K562 (cell line): ENCODE results near the gene LRP2BP. TPM values are rescaled to one million over a fixed set of nuclear protein-coding genes. Genes with fewer than 3 reads are reported as not detected.

Experiments
- C11orf30 ChIP-seq: fragments of 450-650 bp; IDR thresholded peaks from 2 replicates; pipeline ENCODE4 v1.6.1; 2016; ENCODE audit warnings: low read depth, mild to moderate bottlenecking
- CBX3 ChIP-seq, 2 experiments: IDR thresholded peaks; 1 replicate in 1 of 2; 2 replicates in 1 of 2; pipeline ENCODE4 v1.6.1; 2012; ENCODE audit warnings: inconsistent platforms in 2 of 2, low read length in 2 of 2, borderline replicate concordance in 1 of 2, control low read depth in 1 of 2
- CGGBP1 ChIP-seq: fragments of 250-450 bp; sonication (Bioruptor Pico); IDR thresholded peaks from 2 replicates; pipeline ENCODE4 v1.9.0; 2021; ENCODE audit warnings: mild to moderate bottlenecking
- ELK3 ChIP-seq: fragments of 450-650 bp; formaldehyde crosslinking; IDR thresholded peaks from 2 replicates; pipeline ENCODE4 v1.4.0; 2020; ENCODE audit warnings: mild to moderate bottlenecking
- GABPB2 ChIP-seq: fragments of 250-450 bp; sonication (Bioruptor Pico); conservative IDR thresholded peaks from 2 replicates; pipeline ENCODE4 v1.5.1; 2021; ENCODE audit warnings: mild to moderate bottlenecking
- HMBOX1 ChIP-seq: sonication (generic); IDR thresholded peaks from 2 replicates; pipeline ENCODE4 v1.6.1; 2016
- POLR3G ChIP-seq: IDR thresholded peaks from 2 replicates; pipeline ENCODE4 v1.6.1; 2011; ENCODE audit not compliant: insufficient read length, insufficient replicate concordance; ENCODE audit errors: extremely low read depth
- TCFL5 ChIP-seq: fragments of 250-450 bp; sonication (Bioruptor Pico); conservative IDR thresholded peaks from 2 replicates; pipeline ENCODE4 v1.6.1; 2021; ENCODE audit warnings: mild to moderate bottlenecking, moderate library complexity, matching md5 sums
- TGIF2 ChIP-seq: sonication (generic); formaldehyde crosslinking; IDR thresholded peaks from 2 replicates; pipeline ENCODE4 v1.8.1; 2022; ENCODE audit warnings: mild to moderate bottlenecking, missing genetic modification reagents, moderate library complexity
- ZBTB49 ChIP-seq: sonication (generic); formaldehyde crosslinking; IDR thresholded peaks from 2 replicates; pipeline ENCODE4 v1.8.0; 2022; ENCODE audit warnings: missing genetic modification reagents, mild to moderate bottlenecking, borderline replicate concordance
- ZNF212 ChIP-seq: fragments of 450-650 bp; formaldehyde crosslinking; IDR thresholded peaks from 2 replicates; pipeline ENCODE4 v1.4.0; 2020; ENCODE audit warnings: mild to moderate bottlenecking
- ZNF23 ChIP-seq: fragments of 250-450 bp; sonication (Bioruptor Pico); IDR thresholded peaks from 2 replicates; pipeline ENCODE4 v1.4.0; 2020; ENCODE audit warnings: mild to moderate bottlenecking
- ZNF551 ChIP-seq: fragments of 250-450 bp; sonication (Bioruptor Pico); IDR thresholded peaks from 2 replicates; pipeline ENCODE4 v1.5.0; 2021; ENCODE audit warnings: mild to moderate bottlenecking, moderate library complexity
- ZSCAN29 ChIP-seq: fragments of 450-650 bp; IDR thresholded peaks from 2 replicates; pipeline ENCODE4 v1.6.1; 2017
- polyA plus RNA-seq, 8 experiments: library from polyadenylated mRNA; depleted of rRNA in 4 of 8; stranded (reverse) in 5 of 8; unstranded in 3 of 8; fragments of >200 nt; fragmentation: Nextera tagmentation in 2 of 8; fragmentation: Illumina TruSeq in 1 of 8; extraction: Ambion mirVana in 2 of 8; extraction: Trizol in 1 of 8; gene quantifications; 2 replicates each; pipeline versions ENCODE4 v1.2.1 to v1.2.3, GENCODE V29; 2011 to 2014; ENCODE audit warnings: inconsistent platforms in 1 of 8, missing spikeins in 1 of 8
- total RNA-seq, 7 experiments: library from RNA; depleted of rRNA in 6 of 7; stranded (reverse); fragments of >200 nt in 6 of 7; fragmentation: Illumina TruSeq in 2 of 7; extraction: Trizol in 2 of 7; gene quantifications; 2 replicates each; pipeline versions ENCODE4 v1.2.1 to v1.2.3, GENCODE V29; 2011 to 2021; ENCODE audit warnings: low replicate concordance in 1 of 7
- TF ChIP-seq, protein P1 (sequence below): fragments of 450-650 bp; formaldehyde crosslinking; conservative IDR thresholded peaks from 2 replicates; pipeline ENCODE4 v1.4.0; 2022; ENCODE audit warnings: mild to moderate bottlenecking, missing genetic modification characterization
- TF ChIP-seq, protein P2 (sequence below): fragments of 200-800 bp; sonication (Bioruptor generic); IDR thresholded peaks from 2 replicates; pipeline ENCODE4 v1.6.1; 2016; ENCODE audit warnings: missing genetic modification characterization, missing compliant biosample characterization

Gene LRP2BP
- total and polyA plus RNA-seq, 9 of the 15 experiments (the other 6 are each of a cell fraction or from before 2014, with no cell fraction given) = 0.42 to 2.1 (median 0.62) TPM

DNA sequence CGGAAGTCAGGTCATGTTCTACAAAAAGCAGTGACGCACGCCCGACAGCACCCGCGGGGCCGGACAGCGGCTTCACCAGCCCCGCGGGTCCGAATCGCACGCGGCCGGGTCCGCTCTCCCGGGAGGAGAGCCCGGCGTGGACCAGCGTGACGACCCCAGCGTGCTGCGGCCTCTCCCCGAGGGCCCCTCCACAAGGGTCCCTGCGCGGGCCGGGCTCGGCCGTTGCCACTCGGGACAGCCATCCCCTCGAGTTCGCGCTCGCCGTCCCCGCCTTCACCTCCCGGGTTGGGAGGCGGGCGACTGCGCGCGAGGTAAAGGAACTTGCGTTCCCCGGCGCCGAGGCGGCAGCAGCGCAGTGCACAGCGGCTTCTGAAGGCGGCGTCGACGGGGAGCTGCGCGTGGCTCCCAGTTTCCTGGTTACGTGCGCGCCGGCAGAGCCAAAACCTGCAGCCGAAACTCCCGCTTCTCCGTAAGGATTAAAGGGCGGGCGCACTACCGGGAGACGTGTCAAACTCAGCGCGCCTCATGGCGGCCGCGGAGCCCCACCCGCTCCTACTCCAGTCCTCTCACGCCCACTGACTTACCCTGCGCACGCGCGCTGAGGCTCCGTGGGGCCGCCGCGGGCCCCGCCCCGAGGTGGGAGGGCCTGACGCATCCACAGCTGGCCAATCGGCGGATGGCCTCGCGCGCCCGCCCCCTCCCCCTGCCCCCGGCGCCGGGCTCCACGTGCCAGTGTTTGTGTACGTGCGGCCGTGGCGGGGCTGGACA lies 416 bp upstream of the LRP2BP start (continued):
- no peak for TF ChIP-seq GABPB2 (CRISPR knock-in tag)
- TF ChIP-seq CGGBP1 = no peak
- TF ChIP-seq, protein P1, sequence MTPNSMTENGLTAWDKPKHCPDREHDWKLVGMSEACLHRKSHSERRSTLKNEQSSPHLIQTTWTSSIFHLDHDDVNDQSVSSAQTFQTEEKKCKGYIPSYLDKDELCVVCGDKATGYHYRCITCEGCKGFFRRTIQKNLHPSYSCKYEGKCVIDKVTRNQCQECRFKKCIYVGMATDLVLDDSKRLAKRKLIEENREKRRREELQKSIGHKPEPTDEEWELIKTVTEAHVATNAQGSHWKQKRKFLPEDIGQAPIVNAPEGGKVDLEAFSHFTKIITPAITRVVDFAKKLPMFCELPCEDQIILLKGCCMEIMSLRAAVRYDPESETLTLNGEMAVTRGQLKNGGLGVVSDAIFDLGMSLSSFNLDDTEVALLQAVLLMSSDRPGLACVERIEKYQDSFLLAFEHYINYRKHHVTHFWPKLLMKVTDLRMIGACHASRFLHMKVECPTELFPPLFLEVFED (CRISPR knock-in tag) = 0 out of 2 replicates have a peak, but pooled peaks have one; percentile 29
- no peak for TF ChIP-seq ELK3 (CRISPR knock-in tag)
- no peak for TF ChIP-seq HMBOX1
- TF ChIP-seq ZSCAN29 = no peak
- no peak for TF ChIP-seq TCFL5 (CRISPR knock-in tag)
- TF ChIP-seq CBX3 (IDR thresholded peaks at IDR 0.05; ENCODE audit: borderline replicate concordance in 1 of 2, low read length in 2 of 2) = no peak; a peak in 1 of 3 replicates
- peak; percentile 78; the same call in 1 of the 2 replicates for TF ChIP-seq ZBTB49
- TF ChIP-seq C11orf30 = no peak
- no peak for TF ChIP-seq ZNF212 (CRISPR knock-in tag)
- TF ChIP-seq, protein P2, sequence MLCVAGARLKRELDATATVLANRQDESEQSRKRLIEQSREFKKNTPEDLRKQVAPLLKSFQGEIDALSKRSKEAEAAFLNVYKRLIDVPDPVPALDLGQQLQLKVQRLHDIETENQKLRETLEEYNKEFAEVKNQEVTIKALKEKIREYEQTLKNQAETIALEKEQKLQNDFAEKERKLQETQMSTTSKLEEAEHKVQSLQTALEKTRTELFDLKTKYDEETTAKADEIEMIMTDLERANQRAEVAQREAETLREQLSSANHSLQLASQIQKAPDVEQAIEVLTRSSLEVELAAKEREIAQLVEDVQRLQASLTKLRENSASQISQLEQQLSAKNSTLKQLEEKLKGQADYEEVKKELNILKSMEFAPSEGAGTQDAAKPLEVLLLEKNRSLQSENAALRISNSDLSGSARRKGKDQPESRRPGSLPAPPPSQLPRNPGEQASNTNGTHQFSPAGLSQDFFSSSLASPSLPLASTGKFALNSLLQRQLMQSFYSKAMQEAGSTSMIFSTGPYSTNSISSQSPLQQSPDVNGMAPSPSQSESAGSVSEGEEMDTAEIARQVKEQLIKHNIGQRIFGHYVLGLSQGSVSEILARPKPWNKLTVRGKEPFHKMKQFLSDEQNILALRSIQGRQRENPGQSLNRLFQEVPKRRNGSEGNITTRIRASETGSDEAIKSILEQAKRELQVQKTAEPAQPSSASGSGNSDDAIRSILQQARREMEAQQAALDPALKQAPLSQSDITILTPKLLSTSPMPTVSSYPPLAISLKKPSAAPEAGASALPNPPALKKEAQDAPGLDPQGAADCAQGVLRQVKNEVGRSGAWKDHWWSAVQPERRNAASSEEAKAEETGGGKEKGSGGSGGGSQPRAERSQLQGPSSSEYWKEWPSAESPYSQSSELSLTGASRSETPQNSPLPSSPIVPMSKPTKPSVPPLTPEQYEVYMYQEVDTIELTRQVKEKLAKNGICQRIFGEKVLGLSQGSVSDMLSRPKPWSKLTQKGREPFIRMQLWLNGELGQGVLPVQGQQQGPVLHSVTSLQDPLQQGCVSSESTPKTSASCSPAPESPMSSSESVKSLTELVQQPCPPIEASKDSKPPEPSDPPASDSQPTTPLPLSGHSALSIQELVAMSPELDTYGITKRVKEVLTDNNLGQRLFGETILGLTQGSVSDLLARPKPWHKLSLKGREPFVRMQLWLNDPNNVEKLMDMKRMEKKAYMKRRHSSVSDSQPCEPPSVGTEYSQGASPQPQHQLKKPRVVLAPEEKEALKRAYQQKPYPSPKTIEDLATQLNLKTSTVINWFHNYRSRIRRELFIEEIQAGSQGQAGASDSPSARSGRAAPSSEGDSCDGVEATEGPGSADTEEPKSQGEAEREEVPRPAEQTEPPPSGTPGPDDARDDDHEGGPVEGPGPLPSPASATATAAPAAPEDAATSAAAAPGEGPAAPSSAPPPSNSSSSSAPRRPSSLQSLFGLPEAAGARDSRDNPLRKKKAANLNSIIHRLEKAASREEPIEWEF (CRISPR knock-in tag) = no peak
- TF ChIP-seq POLR3G = no peak
- TF ChIP-seq TGIF2 (CRISPR knock-in tag) = no peak
- TF ChIP-seq ZNF23 (CRISPR knock-in tag) = no peak
- TF ChIP-seq ZNF551 (CRISPR knock-in tag) = no peak
